ENCODE measurements around the gene PPARD. TPM values are rescaled to one million over a fixed set of nuclear protein-coding genes. Genes with fewer than 3 reads are reported as not detected.

The PPARD gene
- polyA plus RNA-seq, 1 donor from 2014 or later: 1.3 TPM

GRCh38 chr6:35376281-35376680 is 33.9 kb downstream of the PPARD start:
- H3K9ac ChIP-seq (ENCODE audit: low read length): no peak overlapping the region
- no peaks in the 10 kb centered on the region for H3K9me3 ChIP-seq (ENCODE audit: low read length)
- no peak overlapping the region for H3K4me2 ChIP-seq (ENCODE audit: low read length)
- H2AFZ ChIP-seq (ENCODE audit: low read depth, low read length): no peak overlapping the region
- TF ChIP-seq REST (IDR thresholded peaks at IDR 0.05; ENCODE audit: borderline replicate concordance) (no peak), MXI1 (conservative IDR thresholded peaks at IDR 0.05; ENCODE audit: poor library complexity, severe bottlenecking) (no peak), EZH2 (IDR thresholded peaks at IDR 0.05; ENCODE audit: borderline replicate concordance, insufficient read depth, low read length, poor library complexity, severe bottlenecking) (no peak), CTCF (IDR thresholded peaks at IDR 0.05; ENCODE audit: poor library complexity, severe bottlenecking) (no peak)
- no peaks in the 10 kb centered on the region for H3K9me2 ChIP-seq (ENCODE audit: insufficient read depth, low read length)
- no peaks in the 10 kb centered on the region for H3F3A ChIP-seq (ENCODE audit: insufficient read depth, low read length, poor library complexity, severe bottlenecking)
- H4K20me1 ChIP-seq (ENCODE audit: insufficient read depth): no peaks in the 10 kb centered on the region
- no peaks in the 10 kb centered on the region for H3K79me2 ChIP-seq (replicated peaks; ENCODE audit: insufficient read depth, low read length)
- no peak overlapping the region for H3K4me3 ChIP-seq (ENCODE audit: low read length)
- H3K27me3 ChIP-seq (ENCODE audit: insufficient read depth, low read depth, low read length): no peaks in the 10 kb centered on the region
- H3K36me3 ChIP-seq (ENCODE audit: insufficient read depth, low read length): no peaks in the 10 kb centered on the region
- H3K27ac ChIP-seq (ENCODE audit: low read length): no peak overlapping the region

- Histone ChIP-seq H3K27me3 (ENCODE audit: insufficient read depth, low read depth, low read length) (no peaks in the 10 kb centered on the region), H3K4me3 (ENCODE audit: low read length) (no peak overlapping the region), H3K4me2 (ENCODE audit: low read length) (no peak overlapping the region), H3K36me3 (ENCODE audit: insufficient read depth, low read length) (no peaks in the 10 kb centered on the region), H3K27ac (ENCODE audit: low read length) (no peak overlapping the region), H2AFZ (ENCODE audit: low read depth, low read length) (no peak overlapping the region), H4K20me1 (ENCODE audit: insufficient read depth) (no peaks in the 10 kb centered on the region), H3K9me3 (ENCODE audit: low read length) (no peaks in the 10 kb centered on the region), H3K79me2 (replicated peaks; ENCODE audit: insufficient read depth, low read length) (no peaks in the 10 kb centered on the region), H3K9me2 (ENCODE audit: insufficient read depth, low read length) (no peaks in the 10 kb centered on the region), H3F3A (ENCODE audit: insufficient read depth, low read length, poor library complexity, severe bottlenecking) (no peaks in the 10 kb centered on the region), H3K9ac (ENCODE audit: low read length) (no peak overlapping the region)
- no peak for TF ChIP-seq SMC3 (conservative IDR thresholded peaks at IDR 0.05; ENCODE audit: poor library complexity)
- TF ChIP-seq POLR2AphosphoS5 (IDR thresholded peaks at IDR 0.05): no peak
- no peak for TF ChIP-seq TAF1 (IDR thresholded peaks at IDR 0.05; ENCODE audit: low read depth)
- TF ChIP-seq EZH2 (IDR thresholded peaks at IDR 0.05; ENCODE audit: borderline replicate concordance, insufficient read depth, low read length, poor library complexity, severe bottlenecking): no peak
- no peak for TF ChIP-seq MXI1 (conservative IDR thresholded peaks at IDR 0.05; ENCODE audit: poor library complexity, severe bottlenecking)
- no peak for TF ChIP-seq EP300 (conservative IDR thresholded peaks at IDR 0.05; ENCODE audit: poor library complexity, severe bottlenecking)
- TF ChIP-seq CTCF (IDR thresholded peaks at IDR 0.05; ENCODE audit: poor library complexity, severe bottlenecking): no peak
- no peak for TF ChIP-seq RAD21 (conservative IDR thresholded peaks at IDR 0.05)
- no peak for TF ChIP-seq REST (IDR thresholded peaks at IDR 0.05; ENCODE audit: borderline replicate concordance)
Measured at GRCh38 chr6:35377002-35377401, 34.6 kb downstream of the PPARD start.

Data from neural cell (in vitro differentiated cells).